PFSK-1 (cell line): ENCODE data around the gene GTF2F2.

Experiments
- FOXP2 ChIP-seq: optimal IDR thresholded peaks from 2 replicates; pipeline ENCODE3; 2011; ENCODE audit warnings: borderline replicate concordance, control low read depth, inconsistent platforms; ENCODE audit not compliant: insufficient read depth; ENCODE audit errors: extremely low read length, extremely low read depth
- POLR2AphosphoS5 ChIP-seq: IDR thresholded peaks from 2 replicates; pipeline ENCODE4 v1.6.1; 2012; ENCODE audit warnings: low read depth, mild to moderate bottlenecking, control low read depth, low read length, moderate library complexity
- SIN3A ChIP-seq: IDR thresholded peaks from 2 replicates; pipeline ENCODE4 v1.6.1; 2012; ENCODE audit warnings: mild to moderate bottlenecking, low read length, moderate library complexity, borderline replicate concordance; ENCODE audit not compliant: insufficient read depth
- TAF1 ChIP-seq: IDR thresholded peaks from 2 replicates; pipeline ENCODE4 v1.6.1; 2012; ENCODE audit warnings: low read length, control low read depth, borderline replicate concordance; ENCODE audit not compliant: insufficient read depth
- TF ChIP-seq, protein P1 (sequence below), 2 experiments: IDR thresholded peaks; 2 replicates each; pipeline versions ENCODE4 v1.6.1 to v1.8.0; 2011 to 2012; ENCODE audit warnings: low read depth in 2 of 2, low read length in 2 of 2, control low read depth in 1 of 2, inconsistent platforms in 1 of 2, mild to moderate bottlenecking in 1 of 2, moderate library complexity in 1 of 2; ENCODE audit not compliant: insufficient read depth in 1 of 2

GTF2F2 gene

DNA sequence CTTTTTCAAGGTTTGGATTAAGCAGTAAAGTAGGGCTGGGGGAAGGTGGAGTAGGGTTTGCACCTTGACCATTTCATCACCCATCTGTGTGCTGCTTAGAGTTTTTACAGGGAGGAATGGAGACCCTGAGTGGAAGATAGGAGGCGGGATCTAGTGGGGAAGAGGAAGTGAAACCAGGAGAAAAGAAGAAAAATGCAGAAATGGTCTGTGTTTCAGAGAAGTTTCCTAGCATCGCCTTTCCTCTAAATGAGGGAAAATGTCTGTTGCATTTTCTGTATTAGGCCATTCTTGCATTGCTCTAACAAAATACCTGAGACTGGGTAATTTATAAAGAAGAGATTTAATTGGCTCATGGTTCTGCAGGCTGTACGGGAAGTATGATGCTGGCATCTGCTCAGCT lies 156.6 kb downstream of the GTF2F2 start:
- no peak for TF ChIP-seq TAF1
- no peak for TF ChIP-seq POLR2AphosphoS5
- TF ChIP-seq FOXP2: no peak
- no peak for TF ChIP-seq SIN3A
- TF ChIP-seq, protein P1, sequence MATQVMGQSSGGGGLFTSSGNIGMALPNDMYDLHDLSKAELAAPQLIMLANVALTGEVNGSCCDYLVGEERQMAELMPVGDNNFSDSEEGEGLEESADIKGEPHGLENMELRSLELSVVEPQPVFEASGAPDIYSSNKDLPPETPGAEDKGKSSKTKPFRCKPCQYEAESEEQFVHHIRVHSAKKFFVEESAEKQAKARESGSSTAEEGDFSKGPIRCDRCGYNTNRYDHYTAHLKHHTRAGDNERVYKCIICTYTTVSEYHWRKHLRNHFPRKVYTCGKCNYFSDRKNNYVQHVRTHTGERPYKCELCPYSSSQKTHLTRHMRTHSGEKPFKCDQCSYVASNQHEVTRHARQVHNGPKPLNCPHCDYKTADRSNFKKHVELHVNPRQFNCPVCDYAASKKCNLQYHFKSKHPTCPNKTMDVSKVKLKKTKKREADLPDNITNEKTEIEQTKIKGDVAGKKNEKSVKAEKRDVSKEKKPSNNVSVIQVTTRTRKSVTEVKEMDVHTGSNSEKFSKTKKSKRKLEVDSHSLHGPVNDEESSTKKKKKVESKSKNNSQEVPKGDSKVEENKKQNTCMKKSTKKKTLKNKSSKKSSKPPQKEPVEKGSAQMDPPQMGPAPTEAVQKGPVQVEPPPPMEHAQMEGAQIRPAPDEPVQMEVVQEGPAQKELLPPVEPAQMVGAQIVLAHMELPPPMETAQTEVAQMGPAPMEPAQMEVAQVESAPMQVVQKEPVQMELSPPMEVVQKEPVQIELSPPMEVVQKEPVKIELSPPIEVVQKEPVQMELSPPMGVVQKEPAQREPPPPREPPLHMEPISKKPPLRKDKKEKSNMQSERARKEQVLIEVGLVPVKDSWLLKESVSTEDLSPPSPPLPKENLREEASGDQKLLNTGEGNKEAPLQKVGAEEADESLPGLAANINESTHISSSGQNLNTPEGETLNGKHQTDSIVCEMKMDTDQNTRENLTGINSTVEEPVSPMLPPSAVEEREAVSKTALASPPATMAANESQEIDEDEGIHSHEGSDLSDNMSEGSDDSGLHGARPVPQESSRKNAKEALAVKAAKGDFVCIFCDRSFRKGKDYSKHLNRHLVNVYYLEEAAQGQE (IDR thresholded peaks at IDR 0.05; ENCODE audit: insufficient read depth in 1 of 2, low read depth in 2 of 2, low read length in 2 of 2): no peak

DNA sequence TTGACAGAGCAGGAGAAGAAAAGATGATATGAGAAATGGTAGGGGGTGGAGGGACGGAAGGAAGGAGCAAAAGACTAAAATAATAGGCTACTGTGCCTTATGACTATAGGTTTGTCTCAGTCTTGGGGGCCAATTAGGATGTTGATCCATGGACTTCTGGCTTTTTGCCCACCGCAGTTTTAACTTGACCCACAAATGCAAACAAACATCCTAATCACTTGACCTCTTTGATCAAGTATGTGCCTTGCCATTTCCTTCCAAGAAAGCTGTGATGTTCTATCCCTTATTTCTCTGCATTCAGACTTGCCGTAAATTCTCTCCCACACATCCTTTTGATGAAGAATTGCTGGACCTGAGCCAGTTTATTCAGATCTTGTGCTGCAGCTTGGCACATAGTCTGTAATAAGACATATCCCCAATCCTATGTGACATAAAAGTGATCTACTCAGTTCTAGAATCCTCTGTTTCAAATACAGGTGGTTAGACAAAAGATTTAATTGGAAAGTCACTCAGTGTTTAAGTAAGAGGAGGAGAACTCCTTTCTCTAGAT lies 157.9 kb downstream of the GTF2F2 start:
- TF ChIP-seq POLR2AphosphoS5 (no peak), SIN3A (no peak), TAF1 (no peak), FOXP2 (no peak)
- TF ChIP-seq, protein P1 (IDR thresholded peaks at IDR 0.05; ENCODE audit: insufficient read depth in 1 of 2, low read depth in 2 of 2, low read length in 2 of 2): no peak

DNA sequence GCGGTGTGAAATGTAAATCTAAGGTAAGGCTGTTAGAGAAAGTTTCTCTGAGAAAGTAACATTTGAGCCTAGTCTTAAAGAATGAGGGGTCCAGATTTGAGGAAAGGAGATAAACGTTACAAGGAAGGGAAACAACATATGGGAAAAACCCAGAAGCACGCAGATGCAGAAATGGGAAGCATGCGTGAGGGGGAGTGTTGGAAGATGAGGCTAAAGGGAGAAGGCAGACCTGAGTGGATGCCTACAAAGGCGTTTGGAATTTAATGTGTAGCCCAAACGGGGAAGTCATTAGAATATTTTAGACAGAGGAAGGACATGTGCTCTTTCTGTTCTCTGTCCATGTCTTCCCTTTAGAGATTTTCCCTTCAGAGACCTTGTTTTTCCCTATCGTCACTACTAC lies 159.7 kb downstream of the GTF2F2 start:
- TF ChIP-seq FOXP2: no peak
- TF ChIP-seq POLR2AphosphoS5: no peak
- no peak for TF ChIP-seq TAF1
- TF ChIP-seq, protein P1 (IDR thresholded peaks at IDR 0.05; ENCODE audit: insufficient read depth in 1 of 2, low read depth in 2 of 2, low read length in 2 of 2): no peak
- no peak for TF ChIP-seq SIN3A

DNA sequence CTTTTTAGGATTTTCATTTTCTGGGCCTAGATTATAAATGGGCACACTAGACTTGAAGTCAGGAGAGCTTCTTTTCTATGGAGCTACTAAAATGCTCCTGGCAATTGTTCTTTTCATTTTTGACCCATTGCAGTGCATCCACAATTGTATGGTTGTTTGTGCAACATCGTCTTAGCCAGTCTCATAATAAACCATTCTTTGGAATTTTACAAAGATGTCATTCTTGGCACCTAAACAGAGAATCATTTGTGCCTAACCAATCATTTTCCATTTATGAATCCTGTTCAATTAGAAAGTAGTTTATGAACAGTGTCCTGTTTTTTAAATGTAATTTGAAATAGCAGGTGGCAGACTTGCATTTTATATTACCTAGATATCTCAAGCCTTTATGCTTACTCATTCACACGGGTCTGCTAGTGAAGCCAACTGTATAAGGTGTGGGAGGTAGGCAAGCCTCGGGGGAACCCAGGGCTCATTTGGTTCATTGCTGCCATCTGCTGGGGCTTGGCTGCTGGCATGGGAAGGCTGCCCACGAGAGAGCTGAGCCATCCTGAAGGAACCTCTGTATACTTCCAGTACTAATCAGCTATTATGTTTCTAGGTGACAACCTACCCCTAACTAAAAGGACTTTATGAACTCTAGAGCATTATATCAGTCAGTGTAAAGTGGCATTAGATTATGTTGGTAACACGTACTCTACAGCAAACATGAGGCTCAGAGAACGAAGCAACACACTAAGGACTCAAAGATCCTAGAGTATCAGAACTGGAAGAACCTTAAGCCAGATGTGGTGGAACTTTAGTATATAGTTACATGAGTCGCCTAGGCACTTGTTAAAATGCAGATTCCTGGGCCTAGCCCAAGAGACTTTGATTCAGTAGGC lies 160.7 kb downstream of the GTF2F2 start:
- no peak for TF ChIP-seq POLR2AphosphoS5
- TF ChIP-seq, protein P1 (IDR thresholded peaks at IDR 0.05; ENCODE audit: insufficient read depth in 1 of 2, low read depth in 2 of 2, low read length in 2 of 2): no peak
- TF ChIP-seq TAF1: no peak
- TF ChIP-seq FOXP2: no peak
